Caco-2 (cell line): ENCODE measurements around the gene SMTN. TPM values are rescaled to one million over a fixed set of nuclear protein-coding genes. Genes with fewer than 3 reads are reported as not detected.

Source experiments
- BruUV-seq: library from RNA; stranded (reverse); fragments of 400-500 nt; replicated peaks from 2 replicates; lab custom pipeline; 2021; lab: Mats Ljungman, UMichigan
- CTCF ChIA-PET: fragments of 300-600 bp; sonication (Branson Sonifier 250); formaldehyde crosslinking; loops from one replicate; lab custom pipeline; 2022; ENCODE audit warnings: antibody characterized with exemption; lab: Charles Lee
- POLR2A ChIA-PET: fragments of 300-600 bp; sonication (Branson Sonifier 250); formaldehyde crosslinking; loops from one replicate; lab custom pipeline; 2022; ENCODE audit warnings: antibody characterized with exemption; lab: Charles Lee
- DNase-seq, 2 experiments: peaks; one replicate each; pipeline versions ENCODE4 v3.0.0 to v3.0.0-alpha.2; 2020 to 2022
- H3K27me3 ChIP-seq: replicated peaks from 2 replicates; pipeline ENCODE4 v1.6.0; 2011; ENCODE audit warnings: low read length; ENCODE audit not compliant: control insufficient read depth, insufficient read depth
- H3K36me3 ChIP-seq: 2 replicates; pipeline ENCODE4 v1.5.1; 2011; ENCODE audit warnings: low read length; ENCODE audit not compliant: control insufficient read depth, insufficient read depth
- H3K4me1 ChIP-seq: fragments of 250-450 bp; sonication (Bioruptor Pico); 2 replicates; pipeline ENCODE4 v1.5.1; 2020; ENCODE audit warnings: mild to moderate bottlenecking
- H3K4me3 ChIP-seq: 2 replicates; pipeline ENCODE4 v1.5.1; 2011; ENCODE audit warnings: low read depth, mild to moderate bottlenecking, control low read depth, low read length
- H3K9me3 ChIP-seq: fragments of 250-450 bp; sonication (Bioruptor Pico); 2 replicates; pipeline ENCODE4 v1.5.1; 2020; ENCODE audit warnings: mild to moderate bottlenecking, moderate library complexity
- H3K27ac Mint-ChIP-seq: one replicate; pipeline ENCODE4 v1.8.0; 2022; ENCODE audit warnings: mixed read lengths; ENCODE audit not compliant: unreplicated experiment
- H3K27me3 Mint-ChIP-seq: one replicate; pipeline ENCODE4 v1.8.0; 2022; ENCODE audit warnings: mixed read lengths; ENCODE audit not compliant: insufficient read depth, unreplicated experiment
- H3K36me3 Mint-ChIP-seq: one replicate; pipeline ENCODE4 v1.8.0; 2022; ENCODE audit warnings: mild to moderate bottlenecking, mixed read lengths; ENCODE audit not compliant: insufficient read depth, unreplicated experiment
- H3K4me1 Mint-ChIP-seq: one replicate; pipeline ENCODE4 v1.8.0; 2022; ENCODE audit warnings: low read depth, mixed read lengths; ENCODE audit not compliant: unreplicated experiment
- H3K4me3 Mint-ChIP-seq: one replicate; pipeline ENCODE4 v1.8.0; 2022; ENCODE audit warnings: mild to moderate bottlenecking, moderate library complexity, mixed read lengths; ENCODE audit not compliant: unreplicated experiment
- H3K9me3 Mint-ChIP-seq: one replicate; pipeline ENCODE4 v1.8.0; 2022; ENCODE audit warnings: mixed read lengths; ENCODE audit not compliant: unreplicated experiment
- intact Hi-C: fragments of 100-400 bp; cut with micrococcal nuclease; formaldehyde crosslinking; loops from one replicate; pipeline ENCODE4 v1.10.0; 2022; ENCODE audit not compliant: unreplicated experiment
- total RNA-seq: library from RNA; stranded (reverse); gene quantifications from 2 replicates; pipeline ENCODE4 v1.2.3, GENCODE V29; 2022
- TF ChIP-seq, protein P1 (sequence below), 2 experiments: fragments of 200-600 bp in 1 of 2; IDR thresholded peaks; 1 replicate in 1 of 2; 2 replicates in 1 of 2; pipeline versions ENCODE4 v1.5.1 to v1.8.0; 2011 to 2022; ENCODE audit warnings: antibody characterized with exemption in 1 of 2, control low read depth in 1 of 2, inconsistent platforms in 1 of 2, low read depth in 1 of 2, low read length in 1 of 2, mild to moderate bottlenecking in 1 of 2, moderate library complexity in 1 of 2; ENCODE audit not compliant: insufficient read depth in 1 of 2, severe bottlenecking in 1 of 2, unreplicated experiment in 1 of 2

Gene SMTN
- total RNA-seq, 1 experiment from 2014 or later: 71.0 TPM

DNA sequence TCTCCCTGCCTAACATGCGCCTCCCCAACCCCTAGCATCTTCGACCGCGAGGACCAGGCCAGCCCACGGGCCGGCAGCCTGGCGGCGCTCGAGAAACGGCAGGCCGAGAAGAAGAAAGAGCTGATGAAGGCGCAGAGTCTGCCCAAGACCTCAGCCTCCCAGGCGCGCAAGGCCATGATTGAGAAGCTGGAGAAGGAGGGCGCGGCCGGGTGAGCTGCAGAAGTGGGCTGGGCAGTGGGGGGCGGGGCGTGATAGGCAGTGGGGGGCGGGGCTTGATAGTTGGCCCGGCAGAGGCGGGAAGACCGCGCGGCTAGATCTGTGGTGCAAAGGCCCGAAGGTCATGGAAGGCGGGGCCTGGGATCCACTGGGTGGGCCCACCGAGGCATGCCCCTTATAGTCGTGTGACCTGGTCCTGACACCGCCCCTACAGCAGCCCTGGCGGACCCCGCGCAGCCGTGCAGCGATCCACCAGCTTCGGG is 17.6 kb downstream of the SMTN start:
- ChIA-PET POLR2A (no interaction called here), CTCF (interaction anchor here (0.7 kb wide), 1 partner anchor 132 kb away, joined by 3 read pairs; no protein-coding TSS in a partner anchor)
- Histone ChIP-seq H3K36me3 (no peaks in the 10 kb centered on the region; the same call in none of the 2 replicates), H3K27me3 (no peaks in the 10 kb centered on the region), H3K4me1 (no peaks in the 10 kb centered on the region), H3K4me3 (no peak overlapping the region), H3K9me3 (no peaks in the 10 kb centered on the region)
- Mint-ChIP-seq H3K27me3 (no peaks in the 10 kb centered on the region), H3K4me1 (no peaks in the 10 kb centered on the region), H3K4me3 (no peak overlapping the region), H3K36me3 (peaks cover 13% of the 10 kb centered on the region), H3K27ac (no peak overlapping the region), H3K9me3 (no peaks in the 10 kb centered on the region)
- intact Hi-C loops: no loop called here
- DNase-seq: no peak
- TF ChIP-seq, protein P1, sequence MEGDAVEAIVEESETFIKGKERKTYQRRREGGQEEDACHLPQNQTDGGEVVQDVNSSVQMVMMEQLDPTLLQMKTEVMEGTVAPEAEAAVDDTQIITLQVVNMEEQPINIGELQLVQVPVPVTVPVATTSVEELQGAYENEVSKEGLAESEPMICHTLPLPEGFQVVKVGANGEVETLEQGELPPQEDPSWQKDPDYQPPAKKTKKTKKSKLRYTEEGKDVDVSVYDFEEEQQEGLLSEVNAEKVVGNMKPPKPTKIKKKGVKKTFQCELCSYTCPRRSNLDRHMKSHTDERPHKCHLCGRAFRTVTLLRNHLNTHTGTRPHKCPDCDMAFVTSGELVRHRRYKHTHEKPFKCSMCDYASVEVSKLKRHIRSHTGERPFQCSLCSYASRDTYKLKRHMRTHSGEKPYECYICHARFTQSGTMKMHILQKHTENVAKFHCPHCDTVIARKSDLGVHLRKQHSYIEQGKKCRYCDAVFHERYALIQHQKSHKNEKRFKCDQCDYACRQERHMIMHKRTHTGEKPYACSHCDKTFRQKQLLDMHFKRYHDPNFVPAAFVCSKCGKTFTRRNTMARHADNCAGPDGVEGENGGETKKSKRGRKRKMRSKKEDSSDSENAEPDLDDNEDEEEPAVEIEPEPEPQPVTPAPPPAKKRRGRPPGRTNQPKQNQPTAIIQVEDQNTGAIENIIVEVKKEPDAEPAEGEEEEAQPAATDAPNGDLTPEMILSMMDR (IDR thresholded peaks at IDR 0.05; ENCODE audit: insufficient read depth in 1 of 2, low read depth in 1 of 2, low read length in 1 of 2, severe bottlenecking in 1 of 2, unreplicated experiment in 1 of 2): no peak
- BruUV-seq: no TSS peak

DNA sequence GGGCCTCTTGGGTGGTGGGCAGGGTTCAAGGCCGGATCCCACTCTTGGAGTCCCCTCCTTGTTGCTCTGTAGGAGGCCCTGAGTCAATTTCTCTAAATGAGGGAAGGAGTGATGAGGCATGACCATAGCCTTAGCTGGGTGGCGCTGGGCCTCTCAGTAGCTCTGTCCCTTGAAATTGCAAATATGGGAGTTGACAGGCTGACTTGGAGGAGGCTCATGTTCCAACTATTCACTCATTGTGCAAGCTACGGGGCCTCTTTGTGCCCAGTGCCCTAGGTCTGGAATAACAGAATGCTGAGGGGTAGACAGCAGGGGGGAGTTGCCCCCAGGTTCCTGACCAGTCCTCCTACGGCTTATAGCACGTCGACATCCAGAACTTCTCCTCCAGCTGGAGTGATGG is 18.3 kb downstream of the SMTN start:
- TF ChIP-seq, protein P1 (IDR thresholded peaks at IDR 0.05; ENCODE audit: insufficient read depth in 1 of 2, low read depth in 1 of 2, low read length in 1 of 2, severe bottlenecking in 1 of 2, unreplicated experiment in 1 of 2): no peak
- Histone ChIP-seq H3K4me1 (no peaks in the 10 kb centered on the region), H3K36me3 (no peaks in the 10 kb centered on the region; the same call in none of the 2 replicates), H3K27me3 (no peaks in the 10 kb centered on the region), H3K9me3 (no peaks in the 10 kb centered on the region), H3K4me3 (no peak overlapping the region)
- Mint-ChIP-seq H3K36me3 (peaks cover 13% of the 10 kb centered on the region), H3K4me3 (no peak overlapping the region), H3K9me3 (no peaks in the 10 kb centered on the region), H3K4me1 (no peaks in the 10 kb centered on the region), H3K27ac (no peak overlapping the region), H3K27me3 (no peaks in the 10 kb centered on the region)
- intact Hi-C loops: no loop called here
- ChIA-PET CTCF (interaction anchor here (0.7 kb wide), 1 partner anchor 131 kb away, joined by 3 read pairs; no protein-coding TSS in a partner anchor), POLR2A (no interaction called here)
- no peak for DNase-seq
- no TSS peak for BruUV-seq

DNA sequence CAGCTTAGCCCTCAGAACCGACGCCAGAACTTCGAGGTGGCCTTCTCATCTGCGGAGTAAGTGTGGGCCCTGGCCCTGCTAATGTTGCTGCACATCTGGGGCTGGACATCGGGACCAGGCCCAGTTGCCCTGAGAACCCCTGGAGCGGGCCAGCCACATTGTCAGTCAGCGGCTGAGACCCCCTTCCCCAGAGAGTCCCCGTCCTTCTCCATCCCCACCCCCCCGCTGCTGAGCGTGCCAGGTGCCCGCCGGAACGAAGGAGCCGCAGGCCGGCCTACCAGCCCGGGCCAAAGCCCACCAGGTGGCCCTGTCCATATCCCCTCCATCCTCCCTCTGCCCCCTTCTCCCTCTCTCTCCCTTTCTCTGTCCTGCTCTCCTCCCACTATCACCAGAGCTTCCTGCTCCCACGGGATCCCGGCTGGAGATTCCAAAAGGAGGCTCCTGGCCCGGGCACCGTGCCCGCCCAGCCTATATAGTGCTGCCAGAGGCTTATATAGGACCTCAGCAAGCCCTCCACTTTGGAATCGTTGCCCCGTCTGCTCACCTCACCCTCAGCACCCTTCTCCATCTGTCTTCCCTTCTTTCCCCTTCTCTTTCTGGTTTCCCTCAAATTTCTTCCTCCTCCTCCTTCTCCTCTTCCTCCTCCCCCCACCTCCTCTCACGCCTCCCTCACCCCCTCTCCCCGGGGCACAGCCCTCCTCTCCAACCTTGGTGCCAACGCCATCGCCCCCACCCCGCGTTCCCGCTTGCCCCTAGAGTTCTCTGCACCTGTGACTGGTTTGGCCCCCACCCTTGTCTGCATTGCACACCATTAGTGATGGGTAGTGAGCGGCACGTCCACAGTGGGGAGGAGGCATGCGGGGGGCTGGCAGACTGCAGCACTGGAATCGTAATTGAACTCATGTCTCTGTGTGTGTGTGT is 19.0 kb downstream of the SMTN start:
- Mint-ChIP-seq H3K4me1 (no peaks in the 10 kb centered on the region), H3K27ac (no peak overlapping the region), H3K4me3 (no peak overlapping the region), H3K36me3 (peaks cover 13% of the 10 kb centered on the region), H3K9me3 (no peaks in the 10 kb centered on the region), H3K27me3 (no peaks in the 10 kb centered on the region)
- ChIA-PET POLR2A (no interaction called here), CTCF (no interaction called here)
- Histone ChIP-seq H3K9me3 (no peaks in the 10 kb centered on the region), H3K4me1 (no peaks in the 10 kb centered on the region), H3K4me3 (no peak overlapping the region), H3K36me3 (no peaks in the 10 kb centered on the region; the same call in none of the 2 replicates), H3K27me3 (no peaks in the 10 kb centered on the region)
- intact Hi-C loops: no loop called here
- no TSS peak for BruUV-seq
- no peak for DNase-seq
- TF ChIP-seq, protein P1 (IDR thresholded peaks at IDR 0.05; ENCODE audit: insufficient read depth in 1 of 2, low read depth in 1 of 2, low read length in 1 of 2, severe bottlenecking in 1 of 2, unreplicated experiment in 1 of 2): no peak
